ENCODE data around the gene TMC5.

Gene TMC5

DNA sequence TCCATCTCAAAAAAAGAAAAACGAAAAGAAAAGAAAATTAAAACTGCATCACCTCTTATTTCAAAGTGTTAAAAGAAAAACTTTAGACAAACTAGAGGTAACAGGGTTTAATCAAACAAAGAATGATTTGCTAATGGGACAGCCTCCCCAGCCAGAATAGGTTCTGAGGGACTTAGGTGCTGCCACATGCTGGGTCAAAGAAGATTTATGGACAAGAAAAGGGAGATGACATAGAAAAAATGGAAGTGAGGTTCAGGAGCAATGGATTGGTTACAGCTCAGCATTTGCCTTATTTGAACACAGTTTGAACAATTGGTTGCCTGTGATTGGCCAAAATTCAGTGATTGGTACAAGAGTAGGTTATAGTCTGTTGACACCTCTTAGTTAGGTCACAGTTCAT, 21.1 kb downstream of the TMC5 start:
- Histone ChIP-seq H3K9ac (ENCODE audit: low read length) (no peak overlapping the region), H4K20me1 (ENCODE audit: insufficient read depth, low read length) (no peaks in the 10 kb centered on the region), H3K79me2 (ENCODE audit: low read length) (no peaks in the 10 kb centered on the region), H3K9me3 (replicated peaks; ENCODE audit: insufficient read depth, low read length) (no peaks in the 10 kb centered on the region), H3K27ac (ENCODE audit: low read length) (no peak overlapping the region), H3F3A (ENCODE audit: insufficient read depth, low read length) (no peaks in the 10 kb centered on the region), H3K9me2 (replicated peaks; ENCODE audit: insufficient read depth, low read length) (no peaks in the 10 kb centered on the region), H3K36me3 (replicated peaks; ENCODE audit: insufficient read depth, low read length) (no peaks in the 10 kb centered on the region), H3K4me3 (ENCODE audit: low read length) (no peak overlapping the region), H2AFZ (ENCODE audit: low read length) (no peak overlapping the region), H3K27me3 (replicated peaks; ENCODE audit: insufficient read depth, low read length) (no peaks in the 10 kb centered on the region), H3K4me2 (ENCODE audit: low read depth, low read length) (no peak overlapping the region), H3K4me1 (ENCODE audit: low read length) (no peaks in the 10 kb centered on the region)
- DNase-seq = no peak
- TF ChIP-seq EZH2 (optimal IDR thresholded peaks at IDR 0.05; ENCODE audit: low read depth, low read length) (no peak), EZH2phosphoT487 (IDR thresholded peaks at IDR 0.05; ENCODE audit: low read length) (no peak)
- TF ChIP-seq, protein P1, sequence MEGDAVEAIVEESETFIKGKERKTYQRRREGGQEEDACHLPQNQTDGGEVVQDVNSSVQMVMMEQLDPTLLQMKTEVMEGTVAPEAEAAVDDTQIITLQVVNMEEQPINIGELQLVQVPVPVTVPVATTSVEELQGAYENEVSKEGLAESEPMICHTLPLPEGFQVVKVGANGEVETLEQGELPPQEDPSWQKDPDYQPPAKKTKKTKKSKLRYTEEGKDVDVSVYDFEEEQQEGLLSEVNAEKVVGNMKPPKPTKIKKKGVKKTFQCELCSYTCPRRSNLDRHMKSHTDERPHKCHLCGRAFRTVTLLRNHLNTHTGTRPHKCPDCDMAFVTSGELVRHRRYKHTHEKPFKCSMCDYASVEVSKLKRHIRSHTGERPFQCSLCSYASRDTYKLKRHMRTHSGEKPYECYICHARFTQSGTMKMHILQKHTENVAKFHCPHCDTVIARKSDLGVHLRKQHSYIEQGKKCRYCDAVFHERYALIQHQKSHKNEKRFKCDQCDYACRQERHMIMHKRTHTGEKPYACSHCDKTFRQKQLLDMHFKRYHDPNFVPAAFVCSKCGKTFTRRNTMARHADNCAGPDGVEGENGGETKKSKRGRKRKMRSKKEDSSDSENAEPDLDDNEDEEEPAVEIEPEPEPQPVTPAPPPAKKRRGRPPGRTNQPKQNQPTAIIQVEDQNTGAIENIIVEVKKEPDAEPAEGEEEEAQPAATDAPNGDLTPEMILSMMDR (IDR thresholded peaks at IDR 0.05; ENCODE audit: low read length) = no peak

- Histone ChIP-seq H3F3A (ENCODE audit: insufficient read depth, low read length) (no peaks in the 10 kb centered on the region), H3K9me3 (replicated peaks; ENCODE audit: insufficient read depth, low read length) (no peaks in the 10 kb centered on the region), H3K9me2 (replicated peaks; ENCODE audit: insufficient read depth, low read length) (no peaks in the 10 kb centered on the region), H3K4me3 (ENCODE audit: low read length) (no peak overlapping the region), H4K20me1 (ENCODE audit: insufficient read depth, low read length) (no peaks in the 10 kb centered on the region), H3K9ac (ENCODE audit: low read length) (no peak overlapping the region), H3K79me2 (ENCODE audit: low read length) (no peaks in the 10 kb centered on the region), H3K27me3 (replicated peaks; ENCODE audit: insufficient read depth, low read length) (no peaks in the 10 kb centered on the region), H3K27ac (ENCODE audit: low read length) (no peak overlapping the region), H3K4me1 (ENCODE audit: low read length) (no peaks in the 10 kb centered on the region), H2AFZ (ENCODE audit: low read length) (no peak overlapping the region), H3K4me2 (ENCODE audit: low read depth, low read length) (no peak overlapping the region), H3K36me3 (replicated peaks; ENCODE audit: insufficient read depth, low read length) (no peaks in the 10 kb centered on the region)
- TF ChIP-seq, protein P1 (IDR thresholded peaks at IDR 0.05; ENCODE audit: low read length) = no peak
- no peak for TF ChIP-seq EZH2phosphoT487 (IDR thresholded peaks at IDR 0.05; ENCODE audit: low read length)
- TF ChIP-seq EZH2 (optimal IDR thresholded peaks at IDR 0.05; ENCODE audit: low read depth, low read length) = no peak
- no peak for DNase-seq
Observed at GRCh38 chr16:19439483-19439882, 21.8 kb downstream of the TMC5 start.

DNA sequence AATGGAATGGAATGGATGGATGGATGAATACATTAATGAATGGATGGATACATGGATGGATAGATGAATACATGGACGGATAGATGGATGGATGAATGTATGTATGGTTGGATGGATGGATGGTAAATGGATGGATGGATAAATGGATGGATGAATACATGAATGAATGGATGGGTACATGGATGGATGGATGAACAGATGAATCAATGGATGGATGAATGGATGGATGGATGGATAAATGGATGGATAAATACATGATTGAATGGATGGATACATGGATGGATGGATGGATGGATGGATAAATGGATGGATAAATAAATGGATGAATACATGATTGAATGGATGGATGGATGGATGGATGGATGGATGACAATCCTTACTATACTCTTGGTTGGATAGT, 26.0 kb downstream of the TMC5 start:
- no peaks in the 10 kb centered on the region for H3K36me3 ChIP-seq (replicated peaks; ENCODE audit: insufficient read depth, low read length)
- no peaks in the 10 kb centered on the region for H3K4me1 ChIP-seq (ENCODE audit: low read length)

More for the DNA sequence above, 26.0 kb downstream of the TMC5 start:
- H4K20me1 ChIP-seq (ENCODE audit: insufficient read depth, low read length) = no peaks in the 10 kb centered on the region
- no peak overlapping the region for H3K4me3 ChIP-seq (ENCODE audit: low read length)
- H3K9me2 ChIP-seq (replicated peaks; ENCODE audit: insufficient read depth, low read length) = no peaks in the 10 kb centered on the region
- no peaks in the 10 kb centered on the region for H3F3A ChIP-seq (ENCODE audit: insufficient read depth, low read length)
- H3K79me2 ChIP-seq (ENCODE audit: low read length) = no peaks in the 10 kb centered on the region
- TF ChIP-seq, protein P1 (IDR thresholded peaks at IDR 0.05; ENCODE audit: low read length) = no peak
- TF ChIP-seq EZH2phosphoT487 (IDR thresholded peaks at IDR 0.05; ENCODE audit: low read length) = no peak
- no peak for TF ChIP-seq EZH2 (optimal IDR thresholded peaks at IDR 0.05; ENCODE audit: low read depth, low read length)
- no peak overlapping the region for H2AFZ ChIP-seq (ENCODE audit: low read length)
- H3K27ac ChIP-seq (ENCODE audit: low read length) = no peak overlapping the region
- H3K27me3 ChIP-seq (replicated peaks; ENCODE audit: insufficient read depth, low read length) = no peaks in the 10 kb centered on the region
- H3K4me2 ChIP-seq (ENCODE audit: low read depth, low read length) = no peak overlapping the region
- no peak for DNase-seq
- no peaks in the 10 kb centered on the region for H3K9me3 ChIP-seq (replicated peaks; ENCODE audit: insufficient read depth, low read length)
- no peak overlapping the region for H3K9ac ChIP-seq (ENCODE audit: low read length)
